Measurements from ENCODE around the gene RSPH6A. TPM values are rescaled to one million over a fixed set of nuclear protein-coding genes. Genes with fewer than 3 reads are reported as not detected.

Gene RSPH6A
- total and polyA plus RNA-seq, 2 experiments from 2014 or later = not detected

- no peak for TF ChIP-seq EZH2 (IDR thresholded peaks at IDR 0.05; ENCODE audit: borderline replicate concordance)
- TF ChIP-seq EZH2phosphoT487 (IDR thresholded peaks at IDR 0.05; ENCODE audit: low read depth, severe bottlenecking, unreplicated experiment) = no peak
- TF ChIP-seq CTCF (IDR thresholded peaks at IDR 0.05; ENCODE audit: poor library complexity) = no peak
- H3K27me3 ChIP-seq = no peaks in the 10 kb centered on the region
- peak overlapping the region; percentile 93 for H3K27ac ChIP-seq
- no peak overlapping the region for H2AFZ ChIP-seq
- H3K4me1 ChIP-seq (ENCODE audit: insufficient read depth) = peaks cover 32% of the 10 kb centered on the region
- no peak for DNase-seq (ENCODE audit: low spot score)
- peaks cover 13% of the 10 kb centered on the region for H3K79me2 ChIP-seq
- H3K4me2 ChIP-seq = no peak overlapping the region
- peaks cover 2% of the 10 kb centered on the region for H4K20me1 ChIP-seq (ENCODE audit: insufficient read depth, poor library complexity, severe bottlenecking)
- no peaks in the 10 kb centered on the region for H3K9me2 ChIP-seq (replicated peaks; ENCODE audit: insufficient read depth)
- H3K36me3 ChIP-seq (replicated peaks; ENCODE audit: insufficient read depth, low read depth) = no peaks in the 10 kb centered on the region
- no peaks in the 10 kb centered on the region for H3K9me3 ChIP-seq (ENCODE audit: low read depth)
- H3K4me3 ChIP-seq = no peak overlapping the region
- WGBS (ENCODE audit: low lambda C conversion rate, missing lambda C conversion rate) = 89% methylated on average over 5 of the region's 5 CpGs
Observed at GRCh38 chr19:45785097-45785496, 30.0 kb downstream of the RSPH6A start.

- no peak for TF ChIP-seq CTCF (IDR thresholded peaks at IDR 0.05; ENCODE audit: poor library complexity)
- TF ChIP-seq EZH2phosphoT487 (IDR thresholded peaks at IDR 0.05; ENCODE audit: low read depth, severe bottlenecking, unreplicated experiment) = no peak
- TF ChIP-seq EZH2 (IDR thresholded peaks at IDR 0.05; ENCODE audit: borderline replicate concordance) = no peak
- WGBS (ENCODE audit: low lambda C conversion rate, missing lambda C conversion rate) = 86% methylated on average over 3 of the region's 4 CpGs
- Histone ChIP-seq H3K9me2 (replicated peaks; ENCODE audit: insufficient read depth) (no peaks in the 10 kb centered on the region), H3K4me2 (no peak overlapping the region), H3K27ac (peak overlapping the region; percentile 93), H3K9me3 (ENCODE audit: low read depth) (no peaks in the 10 kb centered on the region), H2AFZ (no peak overlapping the region), H3K36me3 (replicated peaks; ENCODE audit: insufficient read depth, low read depth) (no peaks in the 10 kb centered on the region), H3K27me3 (no peaks in the 10 kb centered on the region), H3K4me1 (ENCODE audit: insufficient read depth) (peaks cover 38% of the 10 kb centered on the region), H3K79me2 (peaks cover 3% of the 10 kb centered on the region), H3K4me3 (no peak overlapping the region), H4K20me1 (ENCODE audit: insufficient read depth, poor library complexity, severe bottlenecking) (peaks cover 3% of the 10 kb centered on the region)
- no peak for DNase-seq (ENCODE audit: low spot score)
Observed at GRCh38 chr19:45784096-45784495, 31.0 kb downstream of the RSPH6A start.

GRCh38 chr19:45782820-45783785 is 32.0 kb downstream of the RSPH6A start:
- Histone ChIP-seq H3K9me2 (replicated peaks; ENCODE audit: insufficient read depth) (no peaks in the 10 kb centered on the region), H3K4me2 (peak overlapping the region; percentile 82), H3K27me3 (no peaks in the 10 kb centered on the region), H3K4me1 (ENCODE audit: insufficient read depth) (peaks cover 38% of the 10 kb centered on the region), H3K36me3 (replicated peaks; ENCODE audit: insufficient read depth, low read depth) (no peaks in the 10 kb centered on the region), H3K79me2 (no peaks in the 10 kb centered on the region), H3K4me3 (peak overlapping the region; percentile 10), H4K20me1 (ENCODE audit: insufficient read depth, poor library complexity, severe bottlenecking) (peaks cover 6% of the 10 kb centered on the region), H3K9me3 (ENCODE audit: low read depth) (no peaks in the 10 kb centered on the region), H2AFZ (no peak overlapping the region), H3K27ac (peak overlapping the region; percentile 93)
- TF ChIP-seq CTCF (IDR thresholded peaks at IDR 0.05; ENCODE audit: poor library complexity) (no peak), EZH2 (IDR thresholded peaks at IDR 0.05; ENCODE audit: borderline replicate concordance) (no peak), EZH2phosphoT487 (IDR thresholded peaks at IDR 0.05; ENCODE audit: low read depth, severe bottlenecking, unreplicated experiment) (no peak)
- 48% methylated on average over 25 of the region's 26 CpGs for WGBS (ENCODE audit: low lambda C conversion rate, missing lambda C conversion rate)
- no peak for DNase-seq (ENCODE audit: low spot score)

All from hepatocyte (in vitro differentiated cells).